CD4-positive, alpha-beta T cell treated with Interleukin-2 at 100 ng/mL for 4 hours (primary cell): ENCODE measurements around the gene KCNK6.
"Not testable (repeated sequence)": the region's sequence is repeated elsewhere in the genome, so short reads cannot be mapped to it uniquely, and the experiment has no call there.

Experiments
- DNase-seq: peaks from one replicate; pipeline ENCODE4 v3.0.0-alpha.2; 2020; ENCODE audit warnings: low spot score

KCNK6 gene

DNA sequence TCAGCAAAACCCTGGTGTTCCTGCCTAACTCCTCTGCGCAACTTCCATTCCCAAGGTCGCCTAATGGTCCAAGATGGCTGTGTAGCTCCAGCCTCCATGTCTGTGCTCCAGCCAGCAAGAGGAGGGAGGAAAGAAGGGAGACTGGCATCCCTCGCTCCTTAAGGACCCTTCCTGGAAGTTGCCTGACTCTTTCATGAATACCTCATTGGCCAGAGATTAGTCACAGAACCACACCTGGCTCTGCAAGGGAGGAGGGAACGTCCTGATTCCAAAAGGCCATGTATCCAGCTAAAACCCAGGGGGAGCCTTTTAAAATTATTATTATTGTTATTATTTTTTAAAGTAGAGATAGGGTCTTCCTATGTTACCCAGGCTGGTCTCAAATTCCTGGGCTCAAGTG is 4.8 kb downstream of the KCNK6 start:
- no peak for DNase-seq

DNA sequence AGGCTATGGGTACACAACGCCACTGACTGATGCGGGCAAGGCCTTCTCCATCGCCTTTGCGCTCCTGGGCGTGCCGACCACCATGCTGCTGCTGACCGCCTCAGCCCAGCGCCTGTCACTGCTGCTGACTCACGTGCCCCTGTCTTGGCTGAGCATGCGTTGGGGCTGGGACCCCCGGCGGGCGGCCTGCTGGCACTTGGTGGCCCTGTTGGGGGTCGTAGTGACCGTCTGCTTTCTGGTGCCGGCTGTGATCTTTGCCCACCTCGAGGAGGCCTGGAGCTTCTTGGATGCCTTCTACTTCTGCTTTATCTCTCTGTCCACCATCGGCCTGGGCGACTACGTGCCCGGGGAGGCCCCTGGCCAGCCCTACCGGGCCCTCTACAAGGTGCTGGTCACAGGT is 6.9 kb downstream of the KCNK6 start:
- no peak for DNase-seq

DNA sequence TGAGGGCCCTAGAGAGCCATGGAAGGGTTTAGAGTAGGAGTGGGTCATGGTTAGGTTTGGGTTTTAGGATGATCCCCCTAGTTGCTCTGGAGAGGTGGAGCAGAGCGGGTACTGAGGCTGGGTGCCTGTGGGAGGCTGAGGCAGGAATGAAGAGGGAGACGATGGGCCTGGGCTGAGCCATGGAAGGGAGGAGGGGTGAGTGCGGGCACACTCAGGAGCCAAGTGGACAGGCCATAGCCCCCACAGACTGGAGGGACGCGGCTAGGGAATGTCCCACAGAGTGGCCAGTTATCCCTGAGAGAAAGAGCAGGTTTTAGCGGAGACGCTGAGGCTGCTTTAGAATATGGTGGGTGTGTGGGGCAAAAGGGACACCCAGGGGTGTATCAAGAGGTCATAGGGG is 10.0 kb downstream of the KCNK6 start:
- DNase-seq: no peak

DNA sequence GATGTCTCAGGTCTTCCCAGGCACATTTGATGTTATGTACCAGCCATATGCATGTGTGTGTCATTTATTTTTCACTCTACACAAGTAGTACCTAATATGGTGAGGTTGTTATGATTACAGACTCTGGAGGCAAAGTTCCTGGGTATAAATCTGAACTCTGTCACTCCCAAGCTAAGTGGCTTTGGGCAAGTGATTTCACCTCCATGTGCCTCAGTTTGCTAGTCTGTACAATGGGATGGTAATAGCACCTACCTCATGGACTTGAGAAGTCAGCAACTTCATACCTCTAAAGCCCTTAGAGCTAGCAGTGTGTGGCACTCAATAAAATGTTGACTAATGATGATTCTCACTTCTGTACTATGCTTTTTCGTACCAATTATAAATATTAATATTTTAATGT is 12.1 kb downstream of the KCNK6 start:
- no peak for DNase-seq

DNA sequence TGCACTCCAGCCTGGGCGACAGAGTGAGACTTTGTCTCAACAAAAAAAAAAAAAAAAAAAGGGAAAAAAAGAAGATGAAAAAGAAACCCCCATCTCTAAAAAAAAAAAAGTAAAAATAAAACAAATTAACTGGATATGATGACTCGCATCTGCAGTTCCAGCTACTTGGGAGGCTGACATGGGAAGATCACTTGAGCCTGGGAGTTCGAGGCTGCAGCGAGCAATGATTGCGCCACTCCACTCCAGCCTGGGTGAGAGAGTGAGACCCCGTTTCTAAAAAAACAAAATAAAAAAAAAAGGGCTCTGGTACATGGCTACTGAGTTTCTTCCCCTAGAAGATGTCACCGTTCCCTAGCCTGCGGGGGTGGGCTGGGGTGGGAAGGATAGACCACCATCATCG is 13.6 kb downstream of the KCNK6 start:
- DNase-seq: no peak

DNA sequence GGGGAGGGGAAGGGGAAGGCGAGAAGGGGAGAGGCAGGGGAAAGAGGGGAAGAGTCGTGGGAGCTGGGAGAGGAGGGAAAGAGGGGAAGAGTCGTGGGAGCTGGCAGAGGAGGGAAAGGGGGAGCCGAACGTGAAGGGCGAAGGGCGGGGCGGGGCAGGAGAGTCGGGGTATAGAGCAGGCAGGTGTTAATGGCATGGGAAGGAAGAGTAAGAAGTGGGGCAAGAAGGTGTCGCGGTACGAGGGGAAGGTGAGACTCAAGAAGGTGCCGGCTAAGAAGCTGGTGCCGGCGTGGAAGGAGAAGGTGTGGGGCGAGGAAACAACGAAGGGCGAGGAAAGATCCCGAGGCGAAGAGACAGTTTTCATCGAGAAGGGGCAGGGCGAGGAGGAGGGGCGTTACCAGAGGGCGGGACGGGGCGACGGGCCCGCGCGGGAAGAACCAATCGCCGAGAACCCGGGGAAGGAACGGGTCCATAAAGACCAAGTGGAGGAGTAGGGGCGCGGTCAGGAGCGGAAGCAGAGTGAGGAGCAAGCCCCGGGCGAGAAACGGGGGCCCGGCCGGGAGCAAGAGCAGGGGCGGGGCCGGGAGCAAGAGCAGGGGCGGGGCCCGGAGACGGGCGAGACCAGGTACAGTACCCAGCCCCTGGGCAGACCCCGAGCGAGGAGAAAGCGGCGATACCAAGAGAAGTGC is 16.4 kb downstream of the KCNK6 start:
- peak; percentile 95 for DNase-seq

DNA sequence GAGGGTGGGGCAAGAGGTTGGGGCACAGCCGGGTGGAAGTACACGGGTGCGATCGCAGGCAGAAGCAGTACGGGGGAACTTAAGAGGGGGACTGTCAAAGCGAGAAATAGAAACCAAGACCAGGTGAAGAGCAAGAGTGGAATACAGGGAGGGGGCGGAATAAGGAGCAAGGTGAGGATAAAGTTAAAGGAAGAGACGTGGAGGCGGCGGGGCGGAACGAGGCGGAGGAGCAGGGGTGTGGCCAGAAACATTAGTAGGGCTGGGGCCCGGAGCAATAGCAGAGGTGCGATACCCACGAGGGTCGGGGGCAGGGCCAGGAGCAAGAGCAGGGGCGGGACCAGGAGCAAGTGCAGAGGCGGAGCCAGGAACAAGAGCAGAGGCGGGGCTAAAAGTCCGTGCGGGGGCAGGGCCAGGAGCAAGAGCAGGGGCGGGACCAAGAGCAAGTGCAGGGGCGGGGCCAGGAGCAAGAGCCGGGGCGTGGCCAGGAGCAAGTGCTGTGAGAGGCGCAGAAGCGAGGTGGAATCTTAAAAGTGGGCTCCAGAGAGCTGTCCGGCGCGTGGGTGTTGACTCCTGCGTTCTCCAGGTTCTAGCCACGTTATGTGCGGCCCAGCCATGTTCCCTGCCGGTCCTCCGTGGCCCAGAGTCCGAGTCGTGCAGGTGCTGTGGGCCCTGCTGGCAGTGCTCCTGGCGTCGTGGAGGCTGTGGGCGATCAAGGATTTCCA is 17.2 kb downstream of the KCNK6 start:
- DNase-seq: peak; percentile 96

DNA sequence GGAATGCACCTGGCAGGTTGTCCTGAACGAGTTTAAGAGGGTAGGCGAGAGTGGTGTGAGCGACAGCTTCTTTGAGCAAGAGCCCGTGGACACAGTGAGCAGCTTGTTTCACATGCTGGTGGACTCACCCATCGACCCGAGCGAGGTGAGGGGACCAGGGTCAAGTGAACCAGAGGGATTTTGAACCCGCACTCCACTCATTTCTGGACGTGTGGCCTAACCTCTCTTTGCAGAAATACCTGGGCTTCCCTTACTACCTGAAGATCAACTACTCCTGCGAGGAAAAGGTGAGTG is 17.7 kb downstream of the KCNK6 start:
- no peak for DNase-seq

DNA sequence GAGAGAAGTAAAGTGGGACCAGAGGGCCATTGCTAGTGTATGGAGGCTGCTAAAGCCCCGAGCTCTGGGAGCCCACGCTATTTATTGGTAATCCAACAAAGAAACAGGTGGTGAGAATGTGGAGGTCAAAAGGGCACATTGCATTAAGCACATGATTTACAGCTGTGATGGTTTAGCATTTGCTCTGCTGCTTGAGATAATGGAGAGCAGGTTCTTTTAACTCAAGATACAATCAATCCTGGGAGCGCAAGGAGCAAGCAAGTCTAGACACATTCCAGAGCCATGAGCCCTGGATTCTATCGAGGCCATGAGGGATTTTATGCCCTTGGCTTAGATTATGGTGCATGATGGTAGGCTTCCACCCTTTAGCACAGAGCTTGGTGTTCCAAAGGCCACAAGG is 19.4 kb downstream of the KCNK6 start:
- DNase-seq: not testable (repeated sequence)

DNA sequence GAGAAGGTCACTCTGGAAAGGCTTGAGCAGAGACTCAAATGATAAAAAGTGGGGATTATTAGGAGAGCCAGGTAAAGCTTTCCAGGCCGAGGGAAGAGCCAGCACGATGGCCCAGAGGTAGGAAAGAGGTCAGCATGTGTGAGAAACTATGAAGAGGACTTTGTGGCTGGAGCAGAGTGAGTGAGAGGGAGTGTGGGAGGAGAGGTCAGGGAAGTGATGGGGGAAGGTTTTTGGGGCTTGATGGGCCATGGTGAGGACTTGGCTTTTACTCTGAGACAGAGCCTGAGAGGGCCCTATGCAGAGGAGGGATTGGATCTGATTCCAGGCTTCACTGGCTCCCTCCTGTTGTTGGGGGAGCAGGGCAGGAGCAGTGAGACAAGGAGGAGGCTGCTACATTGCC is 21.3 kb downstream of the KCNK6 start:
- DNase-seq: no peak

DNA sequence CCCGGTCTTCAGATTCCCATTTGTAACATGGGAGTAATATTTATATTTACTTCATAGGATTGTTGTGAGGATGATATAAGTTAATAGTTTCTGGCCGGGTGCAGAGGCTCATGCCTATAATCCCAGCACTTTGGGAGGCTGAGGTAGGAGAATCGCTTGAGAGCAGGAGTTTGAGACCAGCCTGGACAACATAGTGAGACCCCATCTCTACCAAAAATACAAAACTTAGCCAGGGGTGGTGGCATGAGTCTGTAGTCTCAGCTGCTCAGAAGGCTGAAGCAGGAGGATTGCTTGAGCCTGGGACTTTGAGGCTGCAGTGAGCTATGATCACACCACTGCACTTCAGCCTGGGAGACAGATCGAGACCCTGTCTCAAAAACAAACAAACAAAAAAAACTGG is 27.2 kb downstream of the KCNK6 start:
- DNase-seq: no peak

DNA sequence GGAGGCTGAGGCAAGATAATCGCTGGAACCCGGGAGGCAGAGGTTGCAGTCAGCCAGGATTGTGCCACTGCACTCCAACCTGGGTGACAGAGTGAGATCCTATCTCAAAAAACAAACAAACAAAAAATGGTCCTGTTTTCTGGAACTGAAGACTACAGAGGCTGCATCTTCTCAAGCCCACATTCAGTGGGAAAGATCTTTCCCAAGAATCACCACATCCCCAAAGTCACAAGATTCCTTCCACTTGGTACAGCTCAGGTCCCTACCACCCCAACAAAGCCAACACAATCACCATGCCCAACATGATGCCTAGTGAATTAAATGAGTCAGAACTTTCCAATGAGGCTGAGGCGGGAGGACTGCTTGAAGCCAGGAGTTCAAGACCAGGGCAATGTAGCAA is 31.2 kb downstream of the KCNK6 start:
- no peak for DNase-seq

DNA sequence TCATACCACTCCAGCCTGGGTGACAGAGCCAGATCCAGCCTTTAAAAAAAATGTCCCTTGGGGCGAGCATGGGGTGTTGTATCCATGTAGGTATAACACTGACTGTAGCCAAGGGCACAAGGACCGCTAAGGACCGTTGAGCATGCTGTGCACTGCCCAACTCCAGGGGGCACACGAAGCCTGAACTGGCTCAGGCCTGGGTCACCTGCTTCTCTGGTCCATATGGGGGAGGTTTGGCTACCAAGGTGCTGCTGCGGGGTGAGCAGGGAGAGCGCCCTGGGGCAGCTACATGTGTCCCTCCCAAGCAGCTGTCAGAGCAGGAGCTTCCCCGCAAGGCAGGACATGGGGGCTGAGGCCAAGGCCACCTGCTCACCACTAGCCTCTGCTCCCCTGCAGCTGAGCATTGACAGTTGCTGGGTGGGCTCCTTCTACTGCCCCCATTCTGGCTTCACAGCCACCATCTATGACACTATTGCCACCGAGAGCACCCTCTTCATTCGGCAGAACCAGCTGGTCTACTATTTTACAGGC is 32.3 kb downstream of the KCNK6 start:
- DNase-seq: no peak

DNA sequence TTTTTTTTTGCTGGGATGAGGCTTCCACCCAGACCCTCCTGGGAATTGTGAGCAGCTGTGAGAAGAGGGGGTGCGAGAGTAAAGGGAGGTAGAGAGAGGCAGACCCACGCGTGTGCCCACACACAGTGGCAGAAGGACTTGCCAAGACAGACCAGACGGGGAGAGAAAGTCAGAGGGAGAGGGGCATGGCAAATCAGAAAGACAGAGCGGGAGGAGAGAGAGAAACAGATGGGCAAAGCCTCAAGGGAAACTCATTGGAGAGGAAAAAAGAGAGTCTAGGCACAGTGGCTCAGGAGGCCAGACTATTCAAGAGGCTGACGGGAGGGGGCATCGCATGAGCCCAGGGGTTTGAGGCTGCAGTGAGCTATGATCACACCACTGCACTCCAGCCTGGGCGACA is 33.0 kb downstream of the KCNK6 start:
- DNase-seq: no peak

DNA sequence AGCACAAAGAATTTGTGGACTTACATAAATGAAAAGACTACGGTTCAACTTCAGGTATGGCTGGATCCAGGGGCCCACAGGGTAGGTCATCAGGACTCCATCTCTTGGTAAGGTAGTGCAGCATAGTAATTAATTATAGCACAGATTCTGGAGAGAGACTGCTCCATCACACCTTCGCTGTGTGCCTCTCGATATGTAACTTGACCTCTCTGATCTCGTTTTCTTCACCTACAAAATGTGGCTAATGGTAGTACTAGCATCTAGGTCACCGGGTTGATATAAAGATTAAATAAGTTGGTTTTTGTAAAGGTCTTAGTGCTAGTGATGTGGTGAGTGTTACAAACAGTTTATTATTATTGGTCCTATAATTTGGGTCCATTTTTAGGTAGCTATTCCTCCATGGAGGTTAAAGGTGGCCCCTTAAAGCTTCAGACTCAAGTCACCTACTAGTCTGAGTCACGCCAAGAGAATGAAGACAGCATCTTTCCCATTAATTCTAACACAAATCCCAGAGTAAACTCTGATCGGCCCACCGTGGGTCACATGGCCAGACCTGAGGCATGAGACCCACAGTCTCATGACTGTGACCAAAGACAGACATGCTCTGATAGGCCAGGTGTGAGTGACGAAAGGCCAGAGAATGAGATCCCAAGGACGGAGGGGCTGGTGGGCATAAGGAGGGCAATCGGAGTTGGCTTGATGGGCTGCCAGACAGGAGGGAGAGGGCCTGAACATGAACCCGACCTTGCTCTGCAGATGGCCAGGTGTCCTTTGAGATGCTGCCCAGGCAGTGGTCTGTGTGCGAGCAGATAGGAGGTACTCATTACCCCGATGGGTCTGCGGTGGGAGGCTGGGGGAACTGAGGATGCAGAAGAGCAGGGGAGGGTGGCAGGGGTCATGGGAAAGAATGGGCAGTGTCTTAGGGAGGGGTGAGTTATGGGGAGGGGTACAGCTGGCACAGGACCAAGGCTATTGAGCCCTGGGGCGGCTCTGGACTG is 36.4 kb downstream of the KCNK6 start:
- no peak for DNase-seq

DNA sequence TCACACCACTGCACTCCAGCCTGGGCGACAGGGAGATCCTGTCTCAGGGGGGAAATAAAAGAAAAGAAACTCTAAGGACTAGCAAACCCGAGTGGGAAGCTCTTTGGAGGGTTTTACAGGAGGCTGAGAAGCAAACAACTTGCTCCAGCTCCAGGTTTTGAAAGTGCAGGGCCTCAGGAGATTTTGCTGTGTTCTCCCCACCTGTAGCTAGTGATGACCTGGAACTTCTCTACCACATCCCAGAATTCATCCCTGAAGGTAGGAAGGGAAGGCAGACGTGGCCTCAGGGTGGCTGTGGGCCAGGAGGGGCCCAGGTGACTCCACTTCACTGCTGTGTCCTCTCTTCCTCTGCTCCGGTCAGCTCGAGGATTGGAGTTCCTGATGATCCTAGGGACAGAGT is 38.4 kb downstream of the KCNK6 start:
- no peak for DNase-seq

DNA sequence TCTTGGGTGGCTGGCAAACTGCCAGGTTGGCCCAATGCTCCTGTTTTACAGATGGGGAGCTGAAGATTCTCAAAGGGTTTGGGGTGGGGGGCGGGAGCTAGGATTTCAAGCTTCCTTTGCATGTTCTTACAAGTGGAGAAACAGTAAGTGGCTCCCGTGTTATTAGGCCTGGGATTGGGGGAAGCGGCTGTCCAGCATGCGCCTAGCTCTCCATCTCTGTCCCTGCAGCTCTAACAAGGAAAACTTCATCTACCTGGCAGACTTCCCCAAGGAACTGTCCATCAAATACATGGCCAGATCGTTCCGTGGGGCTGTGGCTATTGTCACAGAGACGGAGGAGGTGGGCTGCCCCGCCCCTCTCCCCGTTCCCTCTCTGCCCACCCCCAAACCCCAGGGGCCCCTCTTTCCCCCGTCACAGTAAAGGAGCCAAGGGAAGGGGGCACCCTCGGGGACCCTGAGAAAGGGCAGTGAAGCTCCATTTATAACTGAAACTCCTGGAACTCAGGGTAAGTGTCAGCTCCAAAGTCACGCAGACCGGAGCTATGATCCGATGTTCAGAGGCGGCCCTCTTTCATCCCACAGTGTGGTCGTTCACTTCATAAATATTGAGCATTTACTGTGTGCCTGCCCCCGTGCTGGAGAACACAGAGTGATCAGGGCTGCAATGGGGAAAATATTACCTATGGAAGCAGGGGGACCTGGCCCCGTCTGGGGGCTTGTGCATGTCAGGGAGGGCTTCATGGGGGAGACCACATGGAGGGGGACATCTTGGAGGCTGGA is 39.8 kb downstream of the KCNK6 start:
- no peak for DNase-seq

DNA sequence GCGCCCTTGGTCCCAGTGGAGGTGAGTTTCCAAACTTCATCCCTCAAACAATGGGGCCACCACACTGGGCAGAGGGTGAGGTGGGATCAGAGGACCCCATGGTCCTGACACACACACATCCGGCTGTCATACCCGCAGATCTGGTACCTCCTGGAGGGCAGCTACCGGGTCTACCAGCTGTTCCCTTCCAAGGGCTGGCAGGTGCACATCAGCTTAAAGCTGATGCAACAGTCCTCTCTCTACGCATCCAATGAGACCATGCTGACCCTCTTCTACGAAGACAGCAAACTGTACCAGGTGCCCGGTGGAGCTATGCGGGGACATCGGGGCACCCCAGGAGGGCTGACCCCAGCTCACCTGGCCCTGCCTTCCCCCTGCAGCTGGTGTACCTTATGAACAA is 40.7 kb downstream of the KCNK6 start:
- no peak for DNase-seq

DNA sequence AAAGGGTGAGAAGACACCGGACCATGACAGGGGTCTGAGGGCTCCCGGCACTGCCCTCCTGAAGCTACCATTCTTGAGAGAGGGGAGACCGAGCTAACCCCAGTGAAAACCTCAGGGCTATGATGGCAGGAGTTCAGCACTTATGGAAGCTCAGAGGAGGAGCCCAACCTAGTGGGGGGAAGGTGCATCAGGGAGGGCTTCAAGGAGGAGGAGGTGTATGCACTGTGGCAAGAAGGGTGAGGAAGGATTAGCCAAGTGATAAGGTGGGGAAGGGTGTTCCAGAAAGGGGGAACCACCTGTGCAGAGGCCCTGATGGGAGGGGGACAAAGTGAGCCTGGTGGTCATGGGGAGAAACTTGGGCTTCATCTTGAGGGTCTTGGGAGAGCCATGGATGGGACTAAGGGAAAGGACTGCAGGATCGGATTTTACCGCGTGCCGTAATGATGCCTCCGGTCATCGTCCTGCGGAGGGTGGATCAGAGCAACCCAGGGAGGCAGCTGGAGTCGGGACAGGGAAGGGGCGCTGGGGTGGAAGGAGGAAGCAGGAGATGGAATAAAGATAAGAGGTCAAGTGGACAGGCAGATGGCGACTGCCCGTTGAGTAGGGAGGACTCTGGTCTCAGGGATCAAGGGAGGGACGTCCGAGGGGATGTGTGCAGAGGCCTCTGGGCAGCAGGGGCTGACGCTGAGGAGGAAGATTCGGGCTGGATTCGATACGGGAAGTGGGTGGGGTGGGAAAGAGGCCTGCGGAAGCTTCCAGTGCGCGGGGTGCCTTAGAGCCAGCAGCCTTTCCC is 41.4 kb downstream of the KCNK6 start:
- DNase-seq: no peak

DNA sequence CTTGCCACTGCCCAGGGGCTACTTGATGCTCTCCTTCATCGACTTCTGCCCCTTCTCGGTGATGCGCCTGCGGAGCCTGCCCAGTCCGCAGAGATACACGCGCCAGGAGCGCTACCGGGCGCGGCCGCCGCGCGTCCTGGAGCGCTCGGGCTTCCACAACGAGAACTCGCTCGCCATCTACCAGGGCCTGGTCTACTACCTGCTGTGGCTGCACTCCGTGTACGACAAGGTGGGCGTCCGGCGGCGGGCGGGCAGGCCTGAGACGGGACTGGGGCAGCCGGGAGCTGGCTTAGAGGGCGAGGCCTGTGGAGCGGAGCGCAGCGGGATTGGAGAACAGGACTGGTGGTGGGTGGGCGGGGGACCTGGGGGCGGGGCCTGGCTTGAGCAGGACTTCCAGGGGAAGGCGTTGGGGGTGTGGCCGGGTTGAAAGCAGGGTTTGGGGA is 42.0 kb downstream of the KCNK6 start:
- peak; percentile 58 for DNase-seq
